ENCODE data around the gene SAPCD2. TPM values are rescaled to one million over a fixed set of nuclear protein-coding genes. Genes with fewer than 3 reads are reported as not detected.

The SAPCD2 gene
- total and polyA plus RNA-seq, 2 donors from 2014 or later = 1.7 to 2.3 TPM

GRCh38 chr9:137110147-137110910, 40.0 kb upstream of the SAPCD2 start:
- no peaks in the 10 kb centered on the region for H3K9me3 ChIP-seq (ENCODE audit: control insufficient read depth in 2 of 3, insufficient read depth in 1 of 3, low read length in 3 of 3)
- no peak overlapping the region for H3K27ac ChIP-seq (ENCODE audit: low read depth in 2 of 2, low read length in 2 of 2)
- no peak for TF ChIP-seq CTCF (IDR thresholded peaks at IDR 0.05; ENCODE audit: borderline replicate concordance, extremely low read depth, insufficient read depth)
- H3K9ac ChIP-seq (ENCODE audit: low read length in 3 of 3) = no peak overlapping the region
- no peak overlapping the region for H3K4me3 ChIP-seq (ENCODE audit: low read length in 3 of 3)
- peaks cover 0 to 7% (median 4%) of the 10 kb centered on the region in 3 donors for H3K36me3 ChIP-seq (ENCODE audit: control insufficient read depth in 2 of 3, insufficient read depth in 3 of 3, low read length in 3 of 3)
- intact Hi-C loops (cut with DNase I) = loop anchor here (10.0 kb wide), 1 partner anchor 124 kb away; the partner anchor contains the start of gene SLC34A3
- DNase-seq = no peak
- peaks cover 6% of the 10 kb centered on the region for H3K27me3 ChIP-seq (ENCODE audit: control insufficient read depth, insufficient read depth, low read length)
- no peak for FAIRE-seq
- H3K4me1 ChIP-seq (ENCODE audit: control insufficient read depth in 2 of 3, insufficient read depth in 2 of 3, low read depth in 1 of 3, low read length in 3 of 3) = peaks cover 0 to 4% (median 0%) of the 10 kb centered on the region in 3 donors

- Histone ChIP-seq H3K9me3 (ENCODE audit: control insufficient read depth in 2 of 3, insufficient read depth in 1 of 3, low read length in 3 of 3) (no peaks in the 10 kb centered on the region), H3K36me3 (ENCODE audit: control insufficient read depth in 2 of 3, insufficient read depth in 3 of 3, low read length in 3 of 3) (peaks cover 0 to 7% (median 6%) of the 10 kb centered on the region in 3 donors), H3K27me3 (ENCODE audit: control insufficient read depth, insufficient read depth, low read length) (peaks cover 6% of the 10 kb centered on the region), H3K9ac (ENCODE audit: low read length in 3 of 3) (no peak overlapping the region), H3K27ac (ENCODE audit: low read depth in 2 of 2, low read length in 2 of 2) (no peak overlapping the region), H3K4me1 (ENCODE audit: control insufficient read depth in 2 of 3, insufficient read depth in 2 of 3, low read depth in 1 of 3, low read length in 3 of 3) (no peaks in the 10 kb centered on the region), H3K4me3 (ENCODE audit: low read length in 3 of 3) (no peak overlapping the region)
- DNase-seq (no peak), FAIRE-seq (no peak)
- no peak for TF ChIP-seq CTCF (IDR thresholded peaks at IDR 0.05; ENCODE audit: borderline replicate concordance, extremely low read depth, insufficient read depth)
- intact Hi-C loops (cut with DNase I) = loop anchor here (10.0 kb wide), 1 partner anchor 125 kb away; the partner anchor contains the start of gene SLC34A3
These were observed 39.1 kb upstream of the SAPCD2 start for GRCh38 chr9:137109250-137110146.

- no peak overlapping the region for H3K9ac ChIP-seq (ENCODE audit: low read length in 3 of 3)
- TF ChIP-seq CTCF (IDR thresholded peaks at IDR 0.05; ENCODE audit: borderline replicate concordance, extremely low read depth, insufficient read depth) = no peak
- FAIRE-seq = no peak
- H3K27ac ChIP-seq (ENCODE audit: low read depth in 2 of 2, low read length in 2 of 2) = no peak overlapping the region
- no peak overlapping the region for H3K4me3 ChIP-seq (ENCODE audit: low read length in 3 of 3)
- H3K9me3 ChIP-seq (ENCODE audit: control insufficient read depth in 2 of 3, insufficient read depth in 1 of 3, low read length in 3 of 3) = no peaks in the 10 kb centered on the region
- intact Hi-C loops (cut with DNase I) = no loop called here
- no peak for DNase-seq
- peaks cover 3 to 12% (median 9%) of the 10 kb centered on the region in 3 donors for H3K36me3 ChIP-seq (ENCODE audit: control insufficient read depth in 2 of 3, insufficient read depth in 3 of 3, low read length in 3 of 3)
- H3K4me1 ChIP-seq (ENCODE audit: control insufficient read depth in 2 of 3, insufficient read depth in 2 of 3, low read depth in 1 of 3, low read length in 3 of 3) = no peaks in the 10 kb centered on the region
- peaks cover 6% of the 10 kb centered on the region for H3K27me3 ChIP-seq (ENCODE audit: control insufficient read depth, insufficient read depth, low read length)
These were observed 38.4 kb upstream of the SAPCD2 start for GRCh38 chr9:137108608-137109249.
